ENCODE results near the gene CD22. TPM values are rescaled to one million over a fixed set of nuclear protein-coding genes. Genes with fewer than 3 reads are reported as not detected.

The CD22 gene
- total and polyA plus RNA-seq, 4 donors: 9.4 to 39.4 (median 18.9) TPM

GRCh38 chr19:35388277-35389054 lies 59.5 kb downstream of the CD22 start:
- WGBS (ENCODE audit: insufficient coverage): 89% methylated on average over 4 of the region's 6 CpGs
- peaks cover 3% of the 10 kb centered on the region for H3K9me3 ChIP-seq (ENCODE audit: control insufficient read depth, insufficient read depth, low read length)
- no peaks in the 10 kb centered on the region for H3K4me1 ChIP-seq (ENCODE audit: control insufficient read depth, insufficient read depth, low read length)
- H3K4me3 ChIP-seq (ENCODE audit: low read depth, low read length): no peak overlapping the region
- H3K27ac ChIP-seq (ENCODE audit: low read depth, low read length): no peak overlapping the region
- DNase-seq (ENCODE audit: low read depth in 4 of 6, low spot score in 6 of 6): no peak
- H3K36me3 ChIP-seq (ENCODE audit: control insufficient read depth, insufficient read depth, low read length): no peaks in the 10 kb centered on the region
- no peaks in the 10 kb centered on the region for H3K27me3 ChIP-seq (ENCODE audit: control insufficient read depth, insufficient read depth, low read length)

GRCh38 chr19:35389192-35389861 lies 60.3 kb downstream of the CD22 start:
- DNase-seq (ENCODE audit: low read depth in 4 of 6, low spot score in 6 of 6): no peak
- H3K9me3 ChIP-seq (ENCODE audit: control insufficient read depth, insufficient read depth, low read length): peaks cover 3% of the 10 kb centered on the region

GRCh38 chr19:35392742-35393715 lies 64.0 kb downstream of the CD22 start:
- H3K4me3 ChIP-seq (ENCODE audit: low read depth, low read length): no peak overlapping the region
- peaks cover 8% of the 10 kb centered on the region for H3K4me1 ChIP-seq (ENCODE audit: control insufficient read depth, insufficient read depth, low read length)
- H3K27ac ChIP-seq (ENCODE audit: low read depth, low read length): no peak overlapping the region
- H3K36me3 ChIP-seq (ENCODE audit: control insufficient read depth, insufficient read depth, low read length): no peaks in the 10 kb centered on the region
- 85% methylated on average over 5 of the region's 5 CpGs for WGBS (ENCODE audit: insufficient coverage)
- H3K27me3 ChIP-seq (ENCODE audit: control insufficient read depth, insufficient read depth, low read length): no peaks in the 10 kb centered on the region
- DNase-seq (ENCODE audit: low read depth in 4 of 6, low spot score in 6 of 6): peak in 1 of 6 donors; percentile 78
- no peaks in the 10 kb centered on the region for H3K9me3 ChIP-seq (ENCODE audit: control insufficient read depth, insufficient read depth, low read length)

More at GRCh38 chr19:35389192-35389861, 60.3 kb downstream of the CD22 start:
- Histone ChIP-seq H3K4me3 (ENCODE audit: low read depth, low read length) (no peak overlapping the region), H3K27ac (ENCODE audit: low read depth, low read length) (no peak overlapping the region), H3K36me3 (ENCODE audit: control insufficient read depth, insufficient read depth, low read length) (no peaks in the 10 kb centered on the region), H3K27me3 (ENCODE audit: control insufficient read depth, insufficient read depth, low read length) (no peaks in the 10 kb centered on the region), H3K4me1 (ENCODE audit: control insufficient read depth, insufficient read depth, low read length) (no peaks in the 10 kb centered on the region)
- 65% methylated on average over 5 of the region's 6 CpGs for WGBS (ENCODE audit: insufficient coverage)

- H3K4me3 ChIP-seq (ENCODE audit: low read depth, low read length): no peak overlapping the region
- DNase-seq (ENCODE audit: low read depth in 4 of 6, low spot score in 6 of 6): peak; percentile 5 to 65 (median 30)
- H3K4me1 ChIP-seq (ENCODE audit: control insufficient read depth, insufficient read depth, low read length): peaks cover 8% of the 10 kb centered on the region
- H3K27me3 ChIP-seq (ENCODE audit: control insufficient read depth, insufficient read depth, low read length): no peaks in the 10 kb centered on the region
- no peaks in the 10 kb centered on the region for H3K9me3 ChIP-seq (ENCODE audit: control insufficient read depth, insufficient read depth, low read length)
- no peaks in the 10 kb centered on the region for H3K36me3 ChIP-seq (ENCODE audit: control insufficient read depth, insufficient read depth, low read length)
- WGBS (ENCODE audit: insufficient coverage): 24% methylated on average over 12 of the region's 19 CpGs
- no peak overlapping the region for H3K27ac ChIP-seq (ENCODE audit: low read depth, low read length)
These were observed 66.6 kb downstream of the CD22 start for GRCh38 chr19:35395382-35396199.

- Histone ChIP-seq H3K27me3 (ENCODE audit: control insufficient read depth, insufficient read depth, low read length) (no peaks in the 10 kb centered on the region), H3K4me1 (ENCODE audit: control insufficient read depth, insufficient read depth, low read length) (peaks cover 8% of the 10 kb centered on the region), H3K27ac (ENCODE audit: low read depth, low read length) (no peak overlapping the region), H3K36me3 (ENCODE audit: control insufficient read depth, insufficient read depth, low read length) (no peaks in the 10 kb centered on the region), H3K9me3 (ENCODE audit: control insufficient read depth, insufficient read depth, low read length) (no peaks in the 10 kb centered on the region), H3K4me3 (ENCODE audit: low read depth, low read length) (no peak overlapping the region)
- WGBS (ENCODE audit: insufficient coverage): 94% methylated on average over 9 of the region's 14 CpGs
- no peak for DNase-seq (ENCODE audit: low read depth in 4 of 6, low spot score in 6 of 6)
These were observed 67.4 kb downstream of the CD22 start for GRCh38 chr19:35396240-35396885.

Other genes starting within 250 kb of the CD22 start
- gene FXYD3, start 213.4 kb upstream of the CD22 start, total RNA-seq: 1 to 10 TPM in 1 of 2 donors, under 1 TPM in 1; 0.40 to 2.6 TPM
- 1 to 10 TPM in 1 of 2 donors, under 1 TPM in 1; 0.49 to 1.7 TPM for gene FXYD3, start 213.4 kb upstream of the CD22 start, polyA plus RNA-seq (ENCODE audit: insufficient read length in 2 of 2)
- gene LGI4, start 194.1 kb upstream of the CD22 start, total RNA-seq: 10 to 100 TPM; 10.9 to 18.5 TPM
- 10 to 100 TPM; 21.4 to 37.5 TPM for gene LGI4, start 194.1 kb upstream of the CD22 start, polyA plus RNA-seq (ENCODE audit: insufficient read length in 2 of 2)
- gene FXYD1, start 190.4 kb upstream of the CD22 start, total RNA-seq: 100 to 1,000 TPM in 1 of 2 donors, 10 to 100 TPM in 1; 20.4 to 104 TPM
- 10 to 100 TPM; 37.9 to 58.3 TPM for gene FXYD1, start 190.4 kb upstream of the CD22 start, polyA plus RNA-seq (ENCODE audit: insufficient read length in 2 of 2)
- 10 to 100 TPM; 12.1 to 34.3 TPM for gene FXYD7, start 185.9 kb upstream of the CD22 start, total RNA-seq
- 100 to 1,000 TPM; 279 to 281 TPM for gene FXYD7, start 185.9 kb upstream of the CD22 start, polyA plus RNA-seq (ENCODE audit: insufficient read length in 2 of 2)
- gene FXYD5, start 174.5 kb upstream of the CD22 start, total RNA-seq: 10 to 100 TPM; 11.0 to 52.5 TPM
- gene FXYD5, start 174.5 kb upstream of the CD22 start, polyA plus RNA-seq (ENCODE audit: insufficient read length in 2 of 2): 10 to 100 TPM in 1 of 2 donors, 1 to 10 TPM in 1; 9.3 to 32.5 TPM
- gene FAM187B, start 100.4 kb upstream of the CD22 start, total RNA-seq: not detected
- not detected for gene FAM187B, start 100.4 kb upstream of the CD22 start, polyA plus RNA-seq (ENCODE audit: insufficient read length in 2 of 2)
- gene LSR, start 80.2 kb upstream of the CD22 start, total RNA-seq: 10 to 100 TPM in 1 of 2 donors, 1 to 10 TPM in 1; 2.0 to 29.4 TPM
- 10 to 100 TPM; 21.3 to 25.4 TPM for gene LSR, start 80.2 kb upstream of the CD22 start, polyA plus RNA-seq (ENCODE audit: insufficient read length in 2 of 2)
- gene USF2, start 60.2 kb upstream of the CD22 start, total RNA-seq: 10 to 100 TPM; 37.2 to 89.6 TPM
- 100 to 1,000 TPM; 235 to 258 TPM for gene USF2, start 60.2 kb upstream of the CD22 start, polyA plus RNA-seq (ENCODE audit: insufficient read length in 2 of 2)
- under 1 TPM in 1 of 2 donors, not detected in 1; 0.40 TPM for gene HAMP, start 46.7 kb upstream of the CD22 start, total RNA-seq
- under 1 TPM; 0.35 to 0.67 TPM for gene HAMP, start 46.7 kb upstream of the CD22 start, polyA plus RNA-seq (ENCODE audit: insufficient read length in 2 of 2)
- gene MAG, start 37.0 kb upstream of the CD22 start, total RNA-seq: 100 to 1,000 TPM in 1 of 2 donors, 10 to 100 TPM in 1; 83.5 to 215 TPM
- 100 to 1,000 TPM; 249 to 261 TPM for gene MAG, start 37.0 kb upstream of the CD22 start, polyA plus RNA-seq (ENCODE audit: insufficient read length in 2 of 2)
- gene FFAR1, start 18.7 kb downstream of the CD22 start, total RNA-seq: under 1 TPM in 1 of 2 donors, not detected in 1; 0.06 TPM
- under 1 TPM; 0.70 to 0.83 TPM for gene FFAR1, start 18.7 kb downstream of the CD22 start, polyA plus RNA-seq (ENCODE audit: insufficient read length in 2 of 2)
- under 1 TPM; 0.10 to 0.11 TPM for gene FFAR3, start 29.3 kb downstream of the CD22 start, total RNA-seq
- gene FFAR3, start 29.3 kb downstream of the CD22 start, polyA plus RNA-seq (ENCODE audit: insufficient read length in 2 of 2): not detected
- not detected for gene GPR42, start 41.9 kb downstream of the CD22 start, total RNA-seq
- gene GPR42, start 41.9 kb downstream of the CD22 start, polyA plus RNA-seq (ENCODE audit: insufficient read length in 2 of 2): under 1 TPM in 1 of 2 donors, not detected in 1; 0.14 TPM
- under 1 TPM; 0.11 to 0.69 TPM for gene FFAR2, start 119.1 kb downstream of the CD22 start, total RNA-seq
- under 1 TPM; 0.29 to 0.50 TPM for gene FFAR2, start 119.1 kb downstream of the CD22 start, polyA plus RNA-seq (ENCODE audit: insufficient read length in 2 of 2)
- not detected for gene KRTDAP, start 161.3 kb downstream of the CD22 start, total RNA-seq
- gene KRTDAP, start 161.3 kb downstream of the CD22 start, polyA plus RNA-seq (ENCODE audit: insufficient read length in 2 of 2): not detected
- 10 to 100 TPM; 10.4 to 49.0 TPM for gene DMKN, start 184.5 kb downstream of the CD22 start, total RNA-seq
- 10 to 100 TPM; 18.1 to 31.2 TPM for gene DMKN, start 184.5 kb downstream of the CD22 start, polyA plus RNA-seq (ENCODE audit: insufficient read length in 2 of 2)
- gene SBSN, start 199.1 kb downstream of the CD22 start, total RNA-seq: under 1 TPM in 1 of 2 donors, not detected in 1; 0.06 TPM
- gene SBSN, start 199.1 kb downstream of the CD22 start, polyA plus RNA-seq (ENCODE audit: insufficient read length in 2 of 2): under 1 TPM; 0.17 to 0.50 TPM
- gene GAPDHS, start 204.3 kb downstream of the CD22 start, total RNA-seq: under 1 TPM in 1 of 2 donors, not detected in 1; 0.11 TPM
- gene GAPDHS, start 204.3 kb downstream of the CD22 start, polyA plus RNA-seq (ENCODE audit: insufficient read length in 2 of 2): not detected
- 100 to 1,000 TPM in 1 of 2 donors, 10 to 100 TPM in 1; 58.2 to 126 TPM for gene TMEM147, start 216.4 kb downstream of the CD22 start, total RNA-seq
- 100 to 1,000 TPM; 108 to 109 TPM for gene TMEM147, start 216.4 kb downstream of the CD22 start, polyA plus RNA-seq (ENCODE audit: insufficient read length in 2 of 2)
- gene ATP4A, start 234.5 kb downstream of the CD22 start, total RNA-seq: not detected
- gene ATP4A, start 234.5 kb downstream of the CD22 start, polyA plus RNA-seq (ENCODE audit: insufficient read length in 2 of 2): under 1 TPM; 0.30 to 0.41 TPM